GM21515 (cell line): ENCODE results near the gene RDH12.
"Not testable (repeated sequence)": the region's sequence is repeated elsewhere in the genome, so short reads cannot be mapped to it uniquely, and the experiment has no call there.

ENCODE experiments used
- ATAC-seq: cut with Tn5 transposase; IDR thresholded peaks from one replicate; pipeline ENCODE4 v1.9.1; 2021; ENCODE audit not compliant: unreplicated experiment

Gene RDH12

GRCh38 chr14:67701492-67701891, at the start of gene RDH12:
RDH12 (plus strand) TSS chr14:67701886; CDS start chr14:67722643, 20,757 bp downstream.
- ATAC-seq = not testable (repeated sequence)

GRCh38 chr14:67652189-67652588, 49.5 kb upstream of the RDH12 start:
- ATAC-seq = no peak

- ATAC-seq = no peak
Measured at GRCh38 chr14:67653651-67654280, 47.9 kb upstream of the RDH12 start.

- no peak for ATAC-seq
Measured at GRCh38 chr14:67663633-67664032, 38.1 kb upstream of the RDH12 start.

- ATAC-seq = no peak
Measured at GRCh38 chr14:67665868-67666267, 35.8 kb upstream of the RDH12 start.

GRCh38 chr14:67666750-67667449, 34.8 kb upstream of the RDH12 start:
- ATAC-seq = no peak

GRCh38 chr14:67668559-67668958, 33.1 kb upstream of the RDH12 start:
- ATAC-seq = no peak

GRCh38 chr14:67673451-67673850, 28.2 kb upstream of the RDH12 start:
- no peak for ATAC-seq

- peak; percentile 50 for ATAC-seq
Measured at GRCh38 chr14:67674139-67674479, 27.6 kb upstream of the RDH12 start.

- peak; percentile 81 for ATAC-seq
Measured at GRCh38 chr14:67674480-67675218, 27.0 kb upstream of the RDH12 start, which contains the start of gene VTI1B. VTI1B (minus strand) TSS chr14:67674632; CDS start chr14:67674489, 143 bp downstream.

- ATAC-seq = no peak
Measured at GRCh38 chr14:67675219-67675582, 26.5 kb upstream of the RDH12 start.

- no peak for ATAC-seq
Measured at GRCh38 chr14:67679006-67679405, 22.7 kb upstream of the RDH12 start.

- ATAC-seq = peak; percentile 86
Measured at GRCh38 chr14:67680121-67680602, 21.5 kb upstream of the RDH12 start.

GRCh38 chr14:67680941-67681340, 20.7 kb upstream of the RDH12 start:
- ATAC-seq = no peak

- no peak for ATAC-seq
Measured at GRCh38 chr14:67683842-67684241, 17.8 kb upstream of the RDH12 start.

GRCh38 chr14:67690011-67690410, 11.7 kb upstream of the RDH12 start:
- no peak for ATAC-seq

- ATAC-seq = peak; percentile 86
Measured at GRCh38 chr14:67694791-67695393, 6.8 kb upstream of the RDH12 start.

- peak; percentile 87 for ATAC-seq
Measured at GRCh38 chr14:67695394-67695949, 6.2 kb upstream of the RDH12 start, which contains the start of gene RDH11. RDH11 (minus strand) TSS chr14:67695764; CDS start chr14:67695703, 61 bp downstream.

GRCh38 chr14:67697006-67697405, 4.7 kb upstream of the RDH12 start:
- ATAC-seq = no peak

- ATAC-seq = no peak
Measured at GRCh38 chr14:67698179-67698578, 3.5 kb upstream of the RDH12 start.

GRCh38 chr14:67703997-67704396, 2.3 kb downstream of the RDH12 start:
- no peak for ATAC-seq
